ENCODE data around the gene KLHDC4.

Gene KLHDC4

GRCh38 chr16:87679593-87680271 lies 86.1 kb downstream of the KLHDC4 start:
- Histone ChIP-seq H3K4me1 (ENCODE audit: insufficient read depth, low read length) (no peaks in the 10 kb centered on the region), H2AFZ (ENCODE audit: low read depth, low read length) (no peak overlapping the region), H3K4me2 (ENCODE audit: insufficient read depth, low read length) (no peak overlapping the region), H3K79me2 (ENCODE audit: insufficient read depth, low read length) (no peaks in the 10 kb centered on the region), H3K9me3 (ENCODE audit: insufficient read depth, low read length, severe bottlenecking) (no peaks in the 10 kb centered on the region), H3K36me3 (ENCODE audit: insufficient read depth, low read length) (no peaks in the 10 kb centered on the region), H3K9ac (ENCODE audit: low read depth, low read length) (no peak overlapping the region), H3K27me3 (ENCODE audit: insufficient read depth, low read length, poor library complexity) (no peaks in the 10 kb centered on the region), H3K27ac (ENCODE audit: low read length) (no peak overlapping the region), H3K4me3 (ENCODE audit: low read depth in 1 of 2, low read length in 2 of 2) (no peak overlapping the region), H4K20me1 (ENCODE audit: insufficient read depth, low read length) (no peaks in the 10 kb centered on the region)
- TF ChIP-seq EZH2 (IDR thresholded peaks at IDR 0.05; ENCODE audit: borderline replicate concordance, low read depth, low read length, severe bottlenecking) = no peak
- TF ChIP-seq CTCF (IDR thresholded peaks at IDR 0.05; ENCODE audit: borderline replicate concordance, extremely low read depth, low read length, poor library complexity, severe bottlenecking) = no peak
- ATAC-seq (ENCODE audit: insufficient read depth, low read depth) (no peak), DNase-seq (no peak)

GRCh38 chr16:87678618-87679017 lies 87.2 kb downstream of the KLHDC4 start:
- Histone ChIP-seq H4K20me1 (ENCODE audit: insufficient read depth, low read length) (no peaks in the 10 kb centered on the region), H3K9me3 (ENCODE audit: insufficient read depth, low read length, severe bottlenecking) (no peaks in the 10 kb centered on the region), H2AFZ (ENCODE audit: low read depth, low read length) (no peak overlapping the region), H3K4me3 (ENCODE audit: low read depth in 1 of 2, low read length in 2 of 2) (no peak overlapping the region), H3K27ac (ENCODE audit: low read length) (no peak overlapping the region), H3K4me2 (ENCODE audit: insufficient read depth, low read length) (no peak overlapping the region), H3K9ac (ENCODE audit: low read depth, low read length) (no peak overlapping the region), H3K4me1 (ENCODE audit: insufficient read depth, low read length) (no peaks in the 10 kb centered on the region), H3K79me2 (ENCODE audit: insufficient read depth, low read length) (no peaks in the 10 kb centered on the region), H3K36me3 (ENCODE audit: insufficient read depth, low read length) (no peaks in the 10 kb centered on the region), H3K27me3 (ENCODE audit: insufficient read depth, low read length, poor library complexity) (no peaks in the 10 kb centered on the region)
- TF ChIP-seq CTCF (IDR thresholded peaks at IDR 0.05; ENCODE audit: borderline replicate concordance, extremely low read depth, low read length, poor library complexity, severe bottlenecking) (no peak), EZH2 (IDR thresholded peaks at IDR 0.05; ENCODE audit: borderline replicate concordance, low read depth, low read length, severe bottlenecking) (no peak)
- DNase-seq = no peak
- no peak for ATAC-seq (ENCODE audit: insufficient read depth, low read depth)

- Histone ChIP-seq H2AFZ (ENCODE audit: low read depth, low read length) (no peak overlapping the region), H3K4me2 (ENCODE audit: insufficient read depth, low read length) (no peak overlapping the region), H3K36me3 (ENCODE audit: insufficient read depth, low read length) (no peaks in the 10 kb centered on the region), H3K9ac (ENCODE audit: low read depth, low read length) (no peak overlapping the region), H3K79me2 (ENCODE audit: insufficient read depth, low read length) (no peaks in the 10 kb centered on the region), H3K27ac (ENCODE audit: low read length) (no peak overlapping the region), H3K9me3 (ENCODE audit: insufficient read depth, low read length, severe bottlenecking) (no peaks in the 10 kb centered on the region), H3K4me1 (ENCODE audit: insufficient read depth, low read length) (no peaks in the 10 kb centered on the region), H3K27me3 (ENCODE audit: insufficient read depth, low read length, poor library complexity) (no peaks in the 10 kb centered on the region), H3K4me3 (ENCODE audit: low read depth in 1 of 2, low read length in 2 of 2) (no peak overlapping the region), H4K20me1 (ENCODE audit: insufficient read depth, low read length) (no peaks in the 10 kb centered on the region)
- ATAC-seq (ENCODE audit: insufficient read depth, low read depth) (no peak), DNase-seq (no peak)
- TF ChIP-seq CTCF (IDR thresholded peaks at IDR 0.05; ENCODE audit: borderline replicate concordance, extremely low read depth, low read length, poor library complexity, severe bottlenecking) (no peak), EZH2 (IDR thresholded peaks at IDR 0.05; ENCODE audit: borderline replicate concordance, low read depth, low read length, severe bottlenecking) (no peak)
Observed at GRCh38 chr16:87677830-87678229, 88.0 kb downstream of the KLHDC4 start.

Measured in DND-41 (cell line).